K562 (cell line): ENCODE measurements around the gene TMEM217. TPM values are rescaled to one million over a fixed set of nuclear protein-coding genes. Genes with fewer than 3 reads are reported as not detected.
A peak's percentile ranks its signal among the peaks of the same experiment; 100 is the strongest.

Source experiments
- ADNP ChIP-seq: fragments of 200-800 bp; sonication (Bioruptor generic); IDR thresholded peaks from 2 replicates; pipeline ENCODE4 v1.6.1; 2016; ENCODE audit warnings: missing genetic modification characterization, missing compliant biosample characterization
- ATF1 ChIP-seq, 2 experiments: fragments of 450-650 bp in 1 of 2; IDR thresholded peaks; 2 replicates each; pipeline ENCODE4 v1.6.1; 2016; ENCODE audit warnings: missing compliant biosample characterization in 1 of 2, missing genetic modification characterization in 1 of 2
- BRF1 ChIP-seq: IDR thresholded peaks from 3 replicates; pipeline ENCODE4 v1.6.1; 2011; ENCODE audit warnings: borderline replicate concordance, mild to moderate bottlenecking; ENCODE audit not compliant: insufficient read length; ENCODE audit errors: extremely low read depth
- EP400 ChIP-seq: fragments of 450-650 bp; IDR thresholded peaks from 2 replicates; pipeline ENCODE4 v1.6.1; 2017; ENCODE audit warnings: antibody characterized with exemption, mild to moderate bottlenecking, moderate library complexity
- FOXA1 ChIP-seq: fragments of 450-650 bp; IDR thresholded peaks from 2 replicates; pipeline ENCODE4 v1.6.1; 2016; ENCODE audit warnings: mild to moderate bottlenecking, borderline replicate concordance
- FOXJ2 ChIP-seq: fragments of 200-800 bp; sonication (Bioruptor generic); IDR thresholded peaks from 2 replicates; pipeline ENCODE4 v1.6.1; 2016; ENCODE audit warnings: missing genetic modification characterization, missing compliant biosample characterization
- NBN ChIP-seq: fragments of 450-650 bp; IDR thresholded peaks from 2 replicates; pipeline ENCODE4 v1.6.1; 2016; ENCODE audit warnings: low read depth, mild to moderate bottlenecking
- OTX1 ChIP-seq: fragments of 450-650 bp; formaldehyde crosslinking; IDR thresholded peaks from 2 replicates; pipeline ENCODE4 v1.4.0; 2022; ENCODE audit warnings: mild to moderate bottlenecking
- PCBP1 ChIP-seq: fragments of 200-400 bp; formaldehyde crosslinking; IDR thresholded peaks from 2 replicates; pipeline ENCODE4 v1.6.1; 2018; ENCODE audit warnings: mild to moderate bottlenecking, low read depth, low read length; ENCODE audit not compliant: poor library complexity, severe bottlenecking
- RAD51 ChIP-seq: fragments of 450-650 bp; IDR thresholded peaks from 2 replicates; pipeline ENCODE4 v1.7.1; 2016; ENCODE audit warnings: low read depth, mild to moderate bottlenecking, borderline replicate concordance
- SOX6 ChIP-seq: fragments of 450-650 bp; IDR thresholded peaks from 2 replicates; pipeline ENCODE4 v1.6.1; 2014; ENCODE audit warnings: mild to moderate bottlenecking
- SUPT5H ChIP-seq: fragments of 450-650 bp; IDR thresholded peaks from 2 replicates; pipeline ENCODE4 v1.6.1; 2016
- ZNF274 ChIP-seq: IDR thresholded peaks from 2 replicates; pipeline ENCODE4 v1.6.1; 2011; ENCODE audit warnings: low read depth, mild to moderate bottlenecking, low read length, moderate library complexity, borderline replicate concordance
- ZNF384 ChIP-seq: IDR thresholded peaks from 2 replicates; pipeline ENCODE4 v1.6.1; 2012; ENCODE audit warnings: low read depth, low read length, improper control_type of control experiment
- ZNF445 ChIP-seq: fragments of 250-450 bp; sonication (Bioruptor Pico); IDR thresholded peaks from 2 replicates; pipeline ENCODE4 v1.4.0; 2020; ENCODE audit warnings: low read depth, mild to moderate bottlenecking, moderate library complexity
- ZNF639 ChIP-seq, 2 experiments: fragments of 200-800 bp in 1 of 2; sonication (Bioruptor generic) in 1 of 2; sonication (generic) in 1 of 2; formaldehyde crosslinking in 1 of 2; IDR thresholded peaks in 1 of 2; conservative IDR thresholded peaks in 1 of 2; 2 replicates each; pipeline versions ENCODE4 v1.5.0 to v1.6.1; 2016 to 2020; ENCODE audit warnings: missing compliant biosample characterization in 1 of 2, missing genetic modification characterization in 1 of 2, missing genetic modification reagents in 1 of 2
- polyA plus RNA-seq, 8 experiments: library from polyadenylated mRNA; depleted of rRNA in 4 of 8; stranded (reverse) in 5 of 8; unstranded in 3 of 8; fragments of >200 nt; fragmentation: Nextera tagmentation in 2 of 8; fragmentation: Illumina TruSeq in 1 of 8; extraction: Ambion mirVana in 2 of 8; extraction: Trizol in 1 of 8; gene quantifications; 2 replicates each; pipeline versions ENCODE4 v1.2.1 to v1.2.3, GENCODE V29; 2011 to 2014; ENCODE audit warnings: inconsistent platforms in 1 of 8, missing spikeins in 1 of 8
- total RNA-seq, 7 experiments: library from RNA; depleted of rRNA in 6 of 7; stranded (reverse); fragments of >200 nt in 6 of 7; fragmentation: Illumina TruSeq in 2 of 7; extraction: Trizol in 2 of 7; gene quantifications; 2 replicates each; pipeline versions ENCODE4 v1.2.1 to v1.2.3, GENCODE V29; 2011 to 2021; ENCODE audit warnings: low replicate concordance in 1 of 7
- TF ChIP-seq, protein P1 (sequence below), 2 experiments: fragments of 450-650 bp; IDR thresholded peaks; 2 replicates each; pipeline ENCODE4 v1.6.1; 2016
- TF ChIP-seq, protein P2 (sequence below): fragments of 450-650 bp; formaldehyde crosslinking; IDR thresholded peaks from 2 replicates; pipeline ENCODE4 v1.4.0; 2022; ENCODE audit warnings: missing genetic modification characterization
- TF ChIP-seq, protein P3 (sequence below): fragments of 250-450 bp; sonication (Bioruptor Pico); IDR thresholded peaks from 2 replicates; pipeline ENCODE4 v1.8.0; 2022; ENCODE audit warnings: moderate library complexity, mild to moderate bottlenecking, inconsistent platforms
- TF ChIP-seq, protein P4 (sequence below): fragments of 200-800 bp; sonication (Bioruptor generic); IDR thresholded peaks from 2 replicates; pipeline ENCODE4 v1.6.1; 2017; ENCODE audit warnings: missing genetic modification characterization, missing compliant biosample characterization

Gene TMEM217
- total and polyA plus RNA-seq, 9 of the 15 experiments (the other 6 are each of a cell fraction or from before 2014, with no cell fraction given) = 1.3 to 8.0 (median 1.9) TPM

DNA sequence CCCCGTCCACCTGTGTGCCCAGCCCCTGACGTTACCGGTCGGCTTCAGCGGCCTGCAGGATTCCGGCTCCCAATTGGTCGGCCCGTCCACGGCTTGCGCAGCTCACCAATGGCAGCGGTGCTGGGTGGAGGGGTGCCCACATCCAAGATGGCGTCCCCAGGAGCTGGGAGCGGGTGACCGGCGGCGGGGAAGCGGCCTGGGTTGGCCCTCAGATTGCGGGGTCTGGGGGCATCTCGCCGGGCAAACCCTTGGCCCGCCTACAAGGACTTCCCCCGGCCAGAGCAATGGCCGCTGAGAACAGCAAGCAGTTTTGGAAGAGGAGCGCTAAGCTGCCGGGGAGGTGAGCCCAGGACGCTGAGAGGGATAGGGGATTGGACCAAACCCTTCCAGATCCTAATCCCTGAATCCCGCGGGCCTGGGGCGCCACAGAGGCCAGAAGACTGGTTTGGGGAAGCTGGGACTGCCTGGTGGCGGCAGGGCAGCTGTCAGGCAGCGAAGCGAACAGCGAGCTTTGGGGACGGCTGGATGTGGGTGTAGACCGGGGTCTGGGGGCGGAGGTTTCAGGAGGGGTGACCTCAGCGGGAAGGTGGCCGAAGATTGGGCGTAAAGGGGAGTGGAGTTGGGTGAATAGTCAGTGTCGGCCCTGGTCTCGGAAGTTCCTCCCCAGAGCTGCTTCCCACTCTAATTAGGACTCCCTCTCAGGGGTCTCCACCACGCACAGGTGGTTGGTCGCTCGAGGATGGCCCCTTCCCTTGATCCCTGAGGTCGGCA is at the start of gene TMEM217, which contains the start of gene TBC1D22B (continued):
- TF ChIP-seq, protein P1, sequence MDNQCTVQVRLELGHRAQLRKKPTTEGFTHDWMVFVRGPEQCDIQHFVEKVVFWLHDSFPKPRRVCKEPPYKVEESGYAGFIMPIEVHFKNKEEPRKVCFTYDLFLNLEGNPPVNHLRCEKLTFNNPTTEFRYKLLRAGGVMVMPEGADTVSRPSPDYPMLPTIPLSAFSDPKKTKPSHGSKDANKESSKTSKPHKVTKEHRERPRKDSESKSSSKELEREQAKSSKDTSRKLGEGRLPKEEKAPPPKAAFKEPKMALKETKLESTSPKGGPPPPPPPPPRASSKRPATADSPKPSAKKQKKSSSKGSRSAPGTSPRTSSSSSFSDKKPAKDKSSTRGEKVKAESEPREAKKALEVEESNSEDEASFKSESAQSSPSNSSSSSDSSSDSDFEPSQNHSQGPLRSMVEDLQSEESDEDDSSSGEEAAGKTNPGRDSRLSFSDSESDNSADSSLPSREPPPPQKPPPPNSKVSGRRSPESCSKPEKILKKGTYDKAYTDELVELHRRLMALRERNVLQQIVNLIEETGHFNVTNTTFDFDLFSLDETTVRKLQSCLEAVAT (IDR thresholded peaks at IDR 0.05) = peak in 1 of 2 experiments; percentile 85
- TF ChIP-seq ZNF639 (CRISPR knock-in tag; conservative IDR thresholded peaks at IDR 0.05 in 1 of 2, IDR thresholded peaks at IDR 0.05 in 1 of 2) (peak in 1 of 2 experiments; percentile 64; a peak in 1 of 4 replicates), SOX6 (no peak), OTX1 (CRISPR knock-in tag) (peak; percentile 29; the same call in 1 of the 2 replicates), NBN (no peak), FOXJ2 (no peak), PCBP1 (no peak), FOXA1 (no peak), EP400 (peak; percentile 87), ZNF274 (no peak), ADNP (tag) (no peak), ATF1 (CRISPR knock-in tag; IDR thresholded peaks at IDR 0.05) (peak; percentile 89), ATF1 (tag; IDR thresholded peaks at IDR 0.05) (peak; percentile 99), RAD51 (no peak), ZNF384 (no peak), BRF1 (no peak), ZNF445 (no peak), SUPT5H (peak; percentile 89)
- TF ChIP-seq, protein P2, sequence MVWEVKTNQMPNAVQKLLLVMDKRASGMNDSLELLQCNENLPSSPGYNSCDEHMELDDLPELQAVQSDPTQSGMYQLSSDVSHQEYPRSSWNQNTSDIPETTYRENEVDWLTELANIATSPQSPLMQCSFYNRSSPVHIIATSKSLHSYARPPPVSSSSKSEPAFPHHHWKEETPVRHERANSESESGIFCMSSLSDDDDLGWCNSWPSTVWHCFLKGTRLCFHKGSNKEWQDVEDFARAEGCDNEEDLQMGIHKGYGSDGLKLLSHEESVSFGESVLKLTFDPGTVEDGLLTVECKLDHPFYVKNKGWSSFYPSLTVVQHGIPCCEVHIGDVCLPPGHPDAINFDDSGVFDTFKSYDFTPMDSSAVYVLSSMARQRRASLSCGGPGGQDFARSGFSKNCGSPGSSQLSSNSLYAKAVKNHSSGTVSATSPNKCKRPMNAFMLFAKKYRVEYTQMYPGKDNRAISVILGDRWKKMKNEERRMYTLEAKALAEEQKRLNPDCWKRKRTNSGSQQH = no peak; the same call in 1 of the 2 replicates
- TF ChIP-seq, protein P3, sequence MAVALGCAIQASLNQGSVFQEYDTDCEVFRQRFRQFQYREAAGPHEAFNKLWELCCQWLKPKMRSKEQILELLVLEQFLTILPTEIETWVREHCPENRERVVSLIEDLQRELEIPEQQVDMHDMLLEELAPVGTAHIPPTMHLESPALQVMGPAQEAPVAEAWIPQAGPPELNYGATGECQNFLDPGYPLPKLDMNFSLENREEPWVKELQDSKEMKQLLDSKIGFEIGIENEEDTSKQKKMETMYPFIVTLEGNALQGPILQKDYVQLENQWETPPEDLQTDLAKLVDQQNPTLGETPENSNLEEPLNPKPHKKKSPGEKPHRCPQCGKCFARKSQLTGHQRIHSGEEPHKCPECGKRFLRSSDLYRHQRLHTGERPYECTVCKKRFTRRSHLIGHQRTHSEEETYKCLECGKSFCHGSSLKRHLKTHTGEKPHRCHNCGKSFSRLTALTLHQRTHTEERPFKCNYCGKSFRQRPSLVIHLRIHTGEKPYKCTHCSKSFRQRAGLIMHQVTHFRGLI (CRISPR knock-in tag) = 0 out of 2 replicates have a peak, but pooled peaks have one; percentile 42
- TF ChIP-seq, protein P4, sequence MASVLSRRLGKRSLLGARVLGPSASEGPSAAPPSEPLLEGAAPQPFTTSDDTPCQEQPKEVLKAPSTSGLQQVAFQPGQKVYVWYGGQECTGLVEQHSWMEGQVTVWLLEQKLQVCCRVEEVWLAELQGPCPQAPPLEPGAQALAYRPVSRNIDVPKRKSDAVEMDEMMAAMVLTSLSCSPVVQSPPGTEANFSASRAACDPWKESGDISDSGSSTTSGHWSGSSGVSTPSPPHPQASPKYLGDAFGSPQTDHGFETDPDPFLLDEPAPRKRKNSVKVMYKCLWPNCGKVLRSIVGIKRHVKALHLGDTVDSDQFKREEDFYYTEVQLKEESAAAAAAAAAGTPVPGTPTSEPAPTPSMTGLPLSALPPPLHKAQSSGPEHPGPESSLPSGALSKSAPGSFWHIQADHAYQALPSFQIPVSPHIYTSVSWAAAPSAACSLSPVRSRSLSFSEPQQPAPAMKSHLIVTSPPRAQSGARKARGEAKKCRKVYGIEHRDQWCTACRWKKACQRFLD (CRISPR knock-in tag) = peak; percentile 77; the same call in 1 of the 2 replicates
